HCT116 (cell line): ENCODE results near the gene GAK. TPM values are rescaled to one million over a fixed set of nuclear protein-coding genes. Genes with fewer than 3 reads are reported as not detected.

Experiments
- ATAC-seq: fragments of 200-7000 bp; cut with Tn5 transposase; 2 replicates; pipeline ENCODE4 v1.9.1; 2020; ENCODE audit warnings: mild to moderate bottlenecking, moderate library complexity
- BruUV-seq: library from RNA; stranded (reverse); fragments of 400-500 nt; replicated peaks from 2 replicates; lab custom pipeline; 2021; lab: Mats Ljungman, UMichigan
- CTCF ChIA-PET: fragments of 300-600 bp; sonication (Branson Sonifier 250); formaldehyde crosslinking; loops from one replicate; lab custom pipeline; 2021; ENCODE audit warnings: antibody characterized with exemption; lab: Charles Lee
- POLR2A ChIA-PET: fragments of 300-600, 350-600 bp; sonication (Branson Sonifier 250); formaldehyde crosslinking; loops from one replicate; lab custom pipeline; 2021; ENCODE audit warnings: antibody characterized with exemption; lab: Charles Lee
- RAD21 ChIA-PET, 2 experiments: fragments of 300-600 bp; sonication (Branson Sonifier 250); formaldehyde crosslinking; loops; one replicate each; lab custom pipeline; 2023; ENCODE audit warnings: low total read pairs in 2 of 2; ENCODE audit not compliant: uncharacterized antibody in 2 of 2, unreplicated experiment in 2 of 2, low non-redundant PET in 1 of 2; lab: Charles Lee
- DNase-seq: peaks from one replicate; pipeline ENCODE4 v3.0.0-alpha.2; 2010; ENCODE audit warnings: low read depth, low spot score
- H2AFZ ChIP-seq: fragments of 200-600 bp; shearing (Covaris generic), sonication (generic); 2 replicates; pipeline ENCODE4 v1.6.1; 2017; ENCODE audit warnings: low read depth, mixed run types, mixed read lengths, antibody characterized with exemption, low read length; ENCODE audit not compliant: poor library complexity, severe bottlenecking
- H3K27ac ChIP-seq: 2 replicates; pipeline ENCODE4 v1.5.1; 2012; ENCODE audit warnings: low read depth, low read length
- H3K27me3 ChIP-seq: fragments of 200-600 bp; sonication (generic); 2 replicates; pipeline ENCODE4 v1.6.1; 2016; ENCODE audit warnings: mixed run types, low read length, mixed read lengths; ENCODE audit not compliant: insufficient read depth
- H3K36me3 ChIP-seq, 2 experiments: fragments of 200-500 bp in 1 of 2; fragments of 200-600 bp in 1 of 2; sonication (Bioruptor generic) in 1 of 2; sonication (generic) in 1 of 2; 2 replicates each; pipeline versions ENCODE4 v1.5.1 to v1.6.1; 2014 to 2016; ENCODE audit warnings: low read length in 2 of 2, inconsistent platforms in 1 of 2, mixed read lengths in 1 of 2, mixed run types in 1 of 2; ENCODE audit not compliant: insufficient read depth in 2 of 2, control insufficient read depth in 1 of 2
- H3K4me1 ChIP-seq, 2 experiments: fragments of 200-600 bp in 1 of 2; sonication (generic) in 1 of 2; 2 replicates each; pipeline versions ENCODE4 v1.5.1 to v1.6.1; 2012 to 2017; ENCODE audit warnings: low read length in 2 of 2, inconsistent platforms in 1 of 2, mild to moderate bottlenecking in 1 of 2, mixed read lengths in 1 of 2, mixed run types in 1 of 2, moderate library complexity in 1 of 2; ENCODE audit not compliant: insufficient read depth in 2 of 2, control insufficient read depth in 1 of 2
- H3K4me2 ChIP-seq: fragments of 200-600 bp; sonication (generic); 2 replicates; pipeline ENCODE4 v1.6.1; 2017; ENCODE audit warnings: mixed run types, low read length, mixed read lengths
- H3K4me3 ChIP-seq, 2 experiments: fragments of 200-600 bp in 1 of 2; sonication (generic) in 1 of 2; replicated peaks in 1 of 2; 2 replicates each; pipeline ENCODE4 v1.5.1; 2011 to 2016; ENCODE audit warnings: low read length in 2 of 2, control low read depth in 1 of 2, low read depth in 1 of 2, mild to moderate bottlenecking in 1 of 2, mixed read lengths in 1 of 2, mixed run types in 1 of 2
- H3K79me2 ChIP-seq: fragments of 200-600 bp; sonication (generic); 2 replicates; pipeline ENCODE4 v1.6.1; 2017; ENCODE audit warnings: mild to moderate bottlenecking, mixed run types, low read length, moderate library complexity, mixed read lengths; ENCODE audit not compliant: insufficient read depth
- H3K9ac ChIP-seq: fragments of 200-600 bp; sonication (generic); 2 replicates; pipeline ENCODE4 v1.6.1; 2016; ENCODE audit warnings: low read length, mixed read lengths
- H3K9me2 ChIP-seq: fragments of 200-600 bp; sonication (generic), shearing (Covaris generic); 2 replicates; pipeline ENCODE4 v1.6.1; 2017; ENCODE audit warnings: mixed run types, mild to moderate bottlenecking, moderate library complexity; ENCODE audit not compliant: insufficient read depth
- H3K9me3 ChIP-seq, 2 experiments: fragments of 200-500 bp in 1 of 2; fragments of 200-600 bp in 1 of 2; sonication (Bioruptor generic) in 1 of 2; sonication (generic) in 1 of 2; 2 replicates each; pipeline ENCODE4 v1.6.1; 2014 to 2017; ENCODE audit warnings: low read length in 2 of 2, mixed read lengths in 2 of 2, inconsistent platforms in 1 of 2, low read depth in 1 of 2, mild to moderate bottlenecking in 1 of 2, mixed run types in 1 of 2, moderate library complexity in 1 of 2; ENCODE audit not compliant: control insufficient read depth in 1 of 2, insufficient read depth in 1 of 2
- H4K20me1 ChIP-seq: fragments of 200-600 bp; sonication (generic), shearing (Covaris generic); 2 replicates; pipeline ENCODE4 v1.6.1; 2017; ENCODE audit warnings: mixed run types, mild to moderate bottlenecking, moderate library complexity; ENCODE audit not compliant: insufficient read depth
- ATF3 ChIP-seq: IDR thresholded peaks from 2 replicates; pipeline ENCODE4 v1.6.1; 2012
- CBX3 ChIP-seq: IDR thresholded peaks from 2 replicates; pipeline ENCODE4 v1.6.1; 2012; ENCODE audit warnings: low read depth
- CEBPB ChIP-seq: IDR thresholded peaks from 2 replicates; pipeline ENCODE4 v1.6.1; 2012; ENCODE audit warnings: low read depth
- CTCF ChIP-seq, 3 experiments: fragments of 200-600 bp in 1 of 3; sonication (generic) in 1 of 3; IDR thresholded peaks in 2 of 3; conservative IDR thresholded peaks in 1 of 3; 2 replicates each; pipeline ENCODE4 v1.5.1; 2012 to 2017; ENCODE audit warnings: low read depth in 2 of 3, low read length in 2 of 3, antibody characterized with exemption in 1 of 3, borderline replicate concordance in 1 of 3, control low read depth in 1 of 3, mild to moderate bottlenecking in 1 of 3, mixed read lengths in 1 of 3, mixed run types in 1 of 3, moderate library complexity in 1 of 3; ENCODE audit not compliant: insufficient read depth in 1 of 3
- EGR1 ChIP-seq: IDR thresholded peaks from 2 replicates; pipeline ENCODE4 v1.6.1; 2012; ENCODE audit warnings: low read depth
- EZH2 ChIP-seq: fragments of 200-600 bp; sonication (generic); IDR thresholded peaks from 2 replicates; pipeline ENCODE4 v1.6.1; 2017; ENCODE audit warnings: antibody characterized with exemption, mixed run types
- EZH2phosphoT487 ChIP-seq: fragments of 200-600 bp; IDR thresholded peaks from 2 replicates; pipeline ENCODE4 v1.6.1; 2018; ENCODE audit warnings: antibody characterized with exemption, borderline replicate concordance
- FOSL1 ChIP-seq: IDR thresholded peaks from 2 replicates; pipeline ENCODE4 v1.6.1; 2012; ENCODE audit warnings: low read depth
- JUND ChIP-seq: IDR thresholded peaks from 2 replicates; pipeline ENCODE4 v1.6.1; 2012
- POLR2A ChIP-seq: IDR thresholded peaks from 2 replicates; pipeline ENCODE4 v1.7.0; 2011; ENCODE audit warnings: borderline replicate concordance; ENCODE audit not compliant: insufficient read depth, insufficient read length; ENCODE audit errors: extremely low read depth
- RAD21 ChIP-seq: IDR thresholded peaks from 2 replicates; pipeline ENCODE4 v1.6.1; 2012; ENCODE audit warnings: low read depth, mild to moderate bottlenecking
- REST ChIP-seq: IDR thresholded peaks from 2 replicates; pipeline ENCODE4 v1.6.1; 2012; ENCODE audit warnings: low read depth
- SP1 ChIP-seq: IDR thresholded peaks from 2 replicates; pipeline ENCODE4 v1.6.1; 2012; ENCODE audit warnings: low read depth
- SRF ChIP-seq: IDR thresholded peaks from 2 replicates; pipeline ENCODE4 v1.6.1; 2012; ENCODE audit warnings: low read depth
- YY1 ChIP-seq: IDR thresholded peaks from 2 replicates; pipeline ENCODE4 v1.6.1; 2011; ENCODE audit warnings: low read length, low read depth, moderate library complexity, mild to moderate bottlenecking; ENCODE audit not compliant: insufficient replicate concordance; ENCODE audit errors: extremely low read depth
- ZFX ChIP-seq: fragments of 450-650 bp; IDR thresholded peaks from 2 replicates; pipeline ENCODE4 v1.6.1; 2017
- ZNF274 ChIP-seq: fragments of 200-500 bp; sonication (Bioruptor generic); IDR thresholded peaks from 2 replicates; pipeline ENCODE4 v1.6.1; 2014; ENCODE audit warnings: mild to moderate bottlenecking, low read depth, low read length, inconsistent platforms
- intact Hi-C: fragments of 100-400 bp; cut with micrococcal nuclease; formaldehyde crosslinking; loops from 2 replicates; pipeline ENCODE4 v1.10.0; 2022
- total RNA-seq: library from RNA; stranded (reverse); gene quantifications from one replicate; pipeline ENCODE4 v1.2.1, GENCODE V29; 2021; ENCODE audit not compliant: unreplicated experiment

Gene GAK
- total RNA-seq, 1 experiment from 2014 or later = 123 TPM

DNA sequence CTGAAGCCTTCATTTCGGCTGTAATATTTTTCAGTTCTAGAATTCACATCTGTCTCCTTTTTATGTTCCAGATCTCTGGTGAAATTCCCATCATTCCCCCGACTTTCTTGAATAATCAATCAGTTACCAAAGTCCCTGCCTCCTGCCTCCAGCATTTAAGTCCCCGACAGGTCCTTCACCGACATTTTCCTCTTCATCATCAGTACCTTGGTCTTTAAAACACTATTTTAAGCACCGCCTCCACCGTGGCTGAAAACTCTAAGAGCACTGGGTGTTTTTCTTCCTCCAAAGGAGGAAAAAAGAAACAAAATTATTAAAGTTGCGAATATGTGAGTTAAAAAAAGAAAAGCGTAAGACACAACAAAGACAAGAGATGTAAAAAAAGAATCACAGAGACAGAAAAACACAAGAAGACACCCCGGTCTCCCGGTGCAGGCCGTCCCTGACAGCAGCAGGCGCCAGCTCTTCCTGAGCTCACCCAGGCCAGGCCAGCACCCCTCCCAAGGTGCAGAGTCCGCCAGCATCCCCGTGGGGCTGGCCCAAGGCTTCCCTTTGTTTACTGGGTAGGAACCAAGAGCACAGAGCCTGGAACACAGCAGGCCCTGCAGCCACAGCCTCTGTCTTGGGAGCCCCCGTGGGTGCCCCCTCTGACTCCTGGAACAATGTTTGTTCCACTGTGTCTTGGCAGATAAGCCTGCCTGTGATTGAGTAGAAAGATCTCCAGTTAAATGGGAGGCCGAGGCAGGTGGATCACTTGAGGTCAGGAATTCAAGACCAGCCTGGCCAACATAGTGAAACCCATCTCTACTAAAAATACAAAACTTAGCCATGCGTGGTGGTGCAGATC lies 56.9 kb downstream of the GAK start:
- BruUV-seq = no TSS peak
- DNase-seq (no peak), ATAC-seq (no peak)
- Histone ChIP-seq H3K79me2 (no peaks in the 10 kb centered on the region), H3K36me3 (peaks cover 9 to 22% of the 10 kb centered on the region in 2 experiments; a peak in 3 of 4 replicates), H3K9me3 (no peaks in the 10 kb centered on the region), H3K4me1 (no peaks in the 10 kb centered on the region), H2AFZ (no peak overlapping the region), H3K9ac (no peak overlapping the region), H3K27ac (no peak overlapping the region), H3K4me2 (no peak overlapping the region), H3K27me3 (no peaks in the 10 kb centered on the region), H3K4me3 (no peak overlapping the region), H4K20me1 (no peaks in the 10 kb centered on the region), H3K9me2 (no peaks in the 10 kb centered on the region)
- ChIA-PET POLR2A (no interaction called here), CTCF (no interaction called here), RAD21 (no interaction called here)
- TF ChIP-seq SRF = no peak
- TF ChIP-seq EGR1 = no peak
- no peak for TF ChIP-seq CTCF (IDR thresholded peaks at IDR 0.05 in 2 of 3, conservative IDR thresholded peaks at IDR 0.05 in 1 of 3; ENCODE audit: borderline replicate concordance in 1 of 3, insufficient read depth in 1 of 3, low read depth in 2 of 3, low read length in 2 of 3)
- no peak for TF ChIP-seq ZFX
- no peak for TF ChIP-seq YY1
- no peak for TF ChIP-seq ATF3
- no peak for TF ChIP-seq JUND
- TF ChIP-seq EZH2 = no peak
- no peak for TF ChIP-seq CBX3
- TF ChIP-seq POLR2A = no peak
- TF ChIP-seq CEBPB = no peak
- no peak for TF ChIP-seq SP1
- TF ChIP-seq FOSL1 = no peak
- TF ChIP-seq EZH2phosphoT487 = no peak
- TF ChIP-seq ZNF274 = no peak
- no peak for TF ChIP-seq RAD21
- no peak for TF ChIP-seq REST
- intact Hi-C loops = no loop called here
